HepG2 (cell line): Measurements from ENCODE around the gene ACTA2. TPM values are rescaled to one million over a fixed set of nuclear protein-coding genes. Genes with fewer than 3 reads are reported as not detected.

Experiments used
- ATAC-seq: fragments of 200-7000 bp; cut with Tn5 transposase; 3 replicates; pipeline ENCODE4 v1.9.1; 2020; ENCODE audit warnings: mild to moderate bottlenecking, moderate library complexity
- BruUV-seq: library from RNA; stranded (reverse); fragments of 400-500 nt; replicated peaks from 2 replicates; lab custom pipeline; 2021; lab: Mats Ljungman, UMichigan
- CTCF ChIA-PET: fragments of 300-600 bp; formaldehyde crosslinking; extraction: SDS; loops from one replicate; lab custom pipeline; 2021; ENCODE audit warnings: low total read pairs, inconsistent platforms, low intra/inter-chr PET ratio; lab: Yijun Ruan, JAX
- POLR2A ChIA-PET: fragments of 350-600 bp; sonication (Branson Sonifier 250); formaldehyde crosslinking; loops from one replicate; lab custom pipeline; 2020; ENCODE audit warnings: antibody characterized with exemption, inconsistent platforms; lab: Yijun Ruan, JAX
- DNase-seq: peaks from one replicate; pipeline ENCODE4 v3.0.0-alpha.2; 2015; ENCODE audit warnings: low spot score
- FAIRE-seq: peaks from 3 replicates; lab custom pipeline; 2011; peaks lifted over from hg19 to GRCh38; lab: Jason Lieb, UNC
- H2AFZ ChIP-seq: one replicate; pipeline ENCODE4 v1.6.1; 2011; ENCODE audit warnings: low read length, inconsistent platforms
- H3K27ac ChIP-seq: fragments of 300-600 bp; 3 replicates; pipeline ENCODE4 v1.8.0; 2011; ENCODE audit warnings: mixed run types, mild to moderate bottlenecking, mixed read lengths, low read length, inconsistent platforms; ENCODE audit not compliant: insufficient read depth; ENCODE audit errors: extremely low read length
- H3K27me3 ChIP-seq, 2 experiments: fragments of 200-600 bp in 1 of 2; 2 replicates in 1 of 2; 3 replicates in 1 of 2; pipeline versions ENCODE4 v1.6.0 to v1.8.0; 2011; ENCODE audit warnings: low read length in 2 of 2, mild to moderate bottlenecking in 2 of 2, moderate library complexity in 2 of 2, inconsistent platforms in 1 of 2; ENCODE audit not compliant: insufficient read depth in 2 of 2, control insufficient read depth in 1 of 2
- H3K36me3 ChIP-seq, 2 experiments: fragments of 200-600 bp in 1 of 2; replicated peaks in 1 of 2; 2 replicates in 1 of 2; 3 replicates in 1 of 2; pipeline versions ENCODE4 v1.5.1 to v1.8.0; 2011; ENCODE audit warnings: low read length in 2 of 2, inconsistent platforms in 1 of 2; ENCODE audit not compliant: insufficient read depth in 2 of 2, control insufficient read depth in 1 of 2
- H3K4me1 ChIP-seq: 2 replicates; pipeline ENCODE4 v1.5.1; 2012; ENCODE audit warnings: low read length, inconsistent platforms; ENCODE audit not compliant: insufficient read depth
- H3K4me2 ChIP-seq: 2 replicates; pipeline ENCODE4 v1.6.0; 2011; ENCODE audit warnings: low read depth, low read length, inconsistent platforms
- H3K4me3 ChIP-seq, 3 experiments: fragments of 200-600 bp in 1 of 3; sonication (generic), shearing (Covaris generic) in 1 of 3; replicated peaks in 1 of 3; 2 replicates each; pipeline ENCODE4 v1.5.1; 2011 to 2016; ENCODE audit warnings: low read length in 3 of 3, inconsistent platforms in 2 of 3, low read depth in 2 of 3, mild to moderate bottlenecking in 2 of 3, control low read depth in 1 of 3, mixed read lengths in 1 of 3; ENCODE audit not compliant: insufficient read depth in 1 of 3
- H3K79me2 ChIP-seq: one replicate; pipeline ENCODE4 v1.6.1; 2011; ENCODE audit warnings: low read length, inconsistent platforms; ENCODE audit not compliant: insufficient read depth
- H3K9ac ChIP-seq: 2 replicates; pipeline ENCODE4 v1.6.0; 2011; ENCODE audit warnings: mild to moderate bottlenecking, low read depth, low read length, inconsistent platforms; ENCODE audit not compliant: insufficient read depth
- H3K9me3 ChIP-seq: 2 replicates; pipeline ENCODE4 v1.5.1; 2012; ENCODE audit warnings: mild to moderate bottlenecking, low read length
- H4K20me1 ChIP-seq: 2 replicates; pipeline ENCODE4 v1.6.0; 2011; ENCODE audit warnings: inconsistent platforms, mild to moderate bottlenecking, low read length, moderate library complexity; ENCODE audit not compliant: insufficient read depth
- ELF3 ChIP-seq: IDR thresholded peaks from 2 replicates; pipeline ENCODE4 v1.6.1; 2016; ENCODE audit warnings: missing genetic modification reagents, missing compliant biosample characterization
- GPN1 ChIP-seq: sonication (generic); formaldehyde crosslinking; IDR thresholded peaks from 2 replicates; pipeline ENCODE4 v1.5.1; 2020; ENCODE audit warnings: missing genetic modification reagents, borderline replicate concordance
- HOXD1 ChIP-seq: sonication (generic); formaldehyde crosslinking; IDR thresholded peaks from 2 replicates; pipeline ENCODE4 v1.5.0; 2020; ENCODE audit warnings: missing genetic modification reagents
- KAT2B ChIP-seq: fragments of 150-350 bp; IDR thresholded peaks from 2 replicates; pipeline ENCODE4 v1.6.1; 2014; ENCODE audit warnings: low read depth, low read length, borderline replicate concordance
- RFXANK ChIP-seq: IDR thresholded peaks from 2 replicates; pipeline ENCODE4 v1.6.1; 2016
- RFXAP ChIP-seq: sonication (generic); formaldehyde crosslinking; IDR thresholded peaks from 2 replicates; pipeline ENCODE4 v1.4.0; 2020; ENCODE audit warnings: missing genetic modification reagents, borderline replicate concordance
- TBL1XR1 ChIP-seq: fragments of 150-350 bp; IDR thresholded peaks from 2 replicates; pipeline ENCODE4 v1.6.1; 2014; ENCODE audit warnings: borderline replicate concordance, low read length; ENCODE audit not compliant: partially characterized antibody
- TBP ChIP-seq: sonication (generic); formaldehyde crosslinking; IDR thresholded peaks from 2 replicates; pipeline ENCODE4 v1.5.0; 2020; ENCODE audit warnings: missing genetic modification reagents
- ZFP36L1 ChIP-seq: sonication (generic); formaldehyde crosslinking; IDR thresholded peaks from 2 replicates; pipeline ENCODE4 v1.8.0; 2022; ENCODE audit warnings: mild to moderate bottlenecking, missing genetic modification reagents, moderate library complexity
- ZNF264 ChIP-seq: sonication (generic); formaldehyde crosslinking; IDR thresholded peaks from 2 replicates; pipeline ENCODE4 v1.4.0; 2020; ENCODE audit warnings: missing genetic modification reagents
- ZNF44 ChIP-seq: sonication (generic); formaldehyde crosslinking; IDR thresholded peaks from 2 replicates; pipeline ENCODE4 v1.5.1; 2020; ENCODE audit warnings: mild to moderate bottlenecking, missing genetic modification reagents
- ZNF546 ChIP-seq: sonication (generic); formaldehyde crosslinking; conservative IDR thresholded peaks from 2 replicates; pipeline ENCODE4 v1.8.1; 2023; ENCODE audit warnings: mild to moderate bottlenecking, missing genetic modification reagents
- ZNF547 ChIP-seq: sonication (generic); formaldehyde crosslinking; IDR thresholded peaks from 2 replicates; pipeline ENCODE4 v1.5.1; 2020; ENCODE audit warnings: mild to moderate bottlenecking, missing genetic modification reagents
- ZNF790 ChIP-seq: sonication (generic); formaldehyde crosslinking; IDR thresholded peaks from 2 replicates; pipeline ENCODE4 v1.8.0; 2022; ENCODE audit warnings: missing genetic modification reagents, mild to moderate bottlenecking, borderline replicate concordance
- WGBS: methylation state at CpG from one replicate; pipeline ENCODE4 v1.1.6; 2017; ENCODE audit warnings: low lambda C conversion rate; 5-methylcytosine and 5-hydroxymethylcytosine counted together
- in situ Hi-C: cut with HindIII; loops from 2 replicates; pipeline ENCODE4 v1.10.0; 2017; ENCODE audit warnings: low pct_unique_long_range_greater_than_20kb; ENCODE audit not compliant: extremely low pct_ligation_motif_present
- intact Hi-C: fragments of 100-400 bp; cut with micrococcal nuclease; formaldehyde crosslinking; loops from one replicate; pipeline ENCODE4 v1.10.0; 2022; ENCODE audit not compliant: unreplicated experiment
- polyA plus RNA-seq, 8 experiments: library from polyadenylated mRNA; depleted of rRNA in 3 of 8; stranded (reverse) in 7 of 8; unstranded in 1 of 8; fragments of >200 nt; fragmentation: Illumina TruSeq in 4 of 8; extraction: Trizol in 4 of 8; gene quantifications; 2 replicates each; pipeline versions ENCODE4 v1.2.1 to v1.2.3, GENCODE V29; 2011 to 2016; ENCODE audit warnings: low read depth in 4 of 8, missing spikeins in 1 of 8, mixed read lengths in 1 of 8; ENCODE audit not compliant: insufficient read depth in 1 of 8
- total RNA-seq, 5 experiments: library from RNA; depleted of rRNA; stranded (reverse); fragments of >200 nt; fragmentation: Illumina TruSeq; extraction: Trizol; gene quantifications; 2 replicates each; pipeline ENCODE4 v1.2.3, GENCODE V29; 2016; ENCODE audit warnings: low read depth in 1 of 5
- TF ChIP-seq, protein P1 (sequence below): sonication (generic); formaldehyde crosslinking; conservative IDR thresholded peaks from 2 replicates; pipeline ENCODE4 v1.8.0; 2022; ENCODE audit warnings: missing genetic modification reagents
- TF ChIP-seq, protein P2 (sequence below): sonication (generic); formaldehyde crosslinking; IDR thresholded peaks from 2 replicates; pipeline ENCODE4 v1.8.1; 2023; ENCODE audit warnings: missing genetic modification reagents, mild to moderate bottlenecking, borderline replicate concordance

ACTA2 gene
- total and polyA plus RNA-seq, 2 of the 13 experiments (the other 11 are each of a cell fraction or from before 2014, with no cell fraction given) = 21.8 to 59.9 TPM

GRCh38 chr10:88928254-88928653 lies 24.3 kb downstream of the ACTA2 start:
- ATAC-seq (no peak), FAIRE-seq (no peak), DNase-seq (no peak)
- H3K9me3 ChIP-seq = no peaks in the 10 kb centered on the region
- H3K27ac ChIP-seq = no peak overlapping the region
- no peaks in the 10 kb centered on the region for H3K27me3 ChIP-seq
- POLR2A ChIA-PET = no interaction called here
- no peaks in the 10 kb centered on the region for H3K79me2 ChIP-seq
- H3K4me1 ChIP-seq = no peaks in the 10 kb centered on the region
- no peaks in the 10 kb centered on the region for H3K36me3 ChIP-seq
- CTCF ChIA-PET = no interaction called here
- H4K20me1 ChIP-seq = no peaks in the 10 kb centered on the region
- no peak overlapping the region for H2AFZ ChIP-seq
- intact Hi-C loops (no loop called here), in situ Hi-C loops (no loop called here)
- H3K9ac ChIP-seq = no peak overlapping the region
- no peak overlapping the region for H3K4me2 ChIP-seq
- TF ChIP-seq GPN1 (CRISPR knock-in tag) (no peak), ZNF547 (CRISPR knock-in tag) (no peak), RFXANK (no peak), TBL1XR1 (no peak), HOXD1 (CRISPR knock-in tag) (no peak), ZNF264 (CRISPR knock-in tag) (no peak), ZNF44 (CRISPR knock-in tag) (no peak)
- no peak overlapping the region for H3K4me3 ChIP-seq
- WGBS = 57% methylated on average over 2 of the region's 2 CpGs
- BruUV-seq = no TSS peak

DNA sequence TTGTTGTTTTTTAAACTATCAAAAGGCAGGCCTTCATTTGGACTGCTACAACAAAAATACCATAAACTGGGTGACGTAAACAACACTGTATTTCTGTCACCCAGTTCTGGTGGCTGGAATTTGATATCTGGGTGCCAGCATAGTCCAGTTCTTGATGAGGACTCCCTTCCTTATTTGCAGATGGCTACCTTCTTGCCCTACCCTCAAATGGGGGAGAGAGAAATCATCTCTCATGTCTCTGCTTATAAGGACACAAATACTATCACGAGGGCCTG lies 25.2 kb downstream of the ACTA2 start:
- Histone ChIP-seq H3K4me2 (no peak overlapping the region), H3K4me3 (no peak overlapping the region), H3K36me3 (no peaks in the 10 kb centered on the region), H3K27ac (no peak overlapping the region), H3K4me1 (no peaks in the 10 kb centered on the region), H3K9ac (no peak overlapping the region), H4K20me1 (no peaks in the 10 kb centered on the region), H3K9me3 (no peaks in the 10 kb centered on the region), H3K27me3 (no peaks in the 10 kb centered on the region), H2AFZ (no peak overlapping the region), H3K79me2 (no peaks in the 10 kb centered on the region)
- POLR2A ChIA-PET = no interaction called here
- DNase-seq = no peak
- BruUV-seq = no TSS peak
- TF ChIP-seq TBP (CRISPR knock-in tag) = no peak
- TF ChIP-seq, protein P1, sequence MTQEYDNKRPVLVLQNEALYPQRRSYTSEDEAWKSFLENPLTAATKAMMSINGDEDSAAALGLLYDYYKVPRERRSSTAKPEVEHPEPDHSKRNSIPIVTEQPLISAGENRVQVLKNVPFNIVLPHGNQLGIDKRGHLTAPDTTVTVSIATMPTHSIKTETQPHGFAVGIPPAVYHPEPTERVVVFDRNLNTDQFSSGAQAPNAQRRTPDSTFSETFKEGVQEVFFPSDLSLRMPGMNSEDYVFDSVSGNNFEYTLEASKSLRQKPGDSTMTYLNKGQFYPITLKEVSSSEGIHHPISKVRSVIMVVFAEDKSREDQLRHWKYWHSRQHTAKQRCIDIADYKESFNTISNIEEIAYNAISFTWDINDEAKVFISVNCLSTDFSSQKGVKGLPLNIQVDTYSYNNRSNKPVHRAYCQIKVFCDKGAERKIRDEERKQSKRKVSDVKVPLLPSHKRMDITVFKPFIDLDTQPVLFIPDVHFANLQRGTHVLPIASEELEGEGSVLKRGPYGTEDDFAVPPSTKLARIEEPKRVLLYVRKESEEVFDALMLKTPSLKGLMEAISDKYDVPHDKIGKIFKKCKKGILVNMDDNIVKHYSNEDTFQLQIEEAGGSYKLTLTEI (CRISPR knock-in tag) = no peak
- TF ChIP-seq ZNF790 (CRISPR knock-in tag) = no peak
- no peak for TF ChIP-seq ZFP36L1
- TF ChIP-seq ZNF546 (CRISPR knock-in tag) = no peak
- TF ChIP-seq ELF3 = no peak
- TF ChIP-seq KAT2B = no peak
- TF ChIP-seq, protein P2, sequence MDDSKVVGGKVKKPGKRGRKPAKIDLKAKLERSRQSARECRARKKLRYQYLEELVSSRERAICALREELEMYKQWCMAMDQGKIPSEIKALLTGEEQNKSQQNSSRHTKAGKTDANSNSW (CRISPR knock-in tag) = no peak
- TF ChIP-seq RFXAP (CRISPR knock-in tag) = no peak
- ATAC-seq = no peak
- intact Hi-C loops (no loop called here), in situ Hi-C loops (no loop called here)
- WGBS = 75% methylated on average over 2 of the region's 2 CpGs
- CTCF ChIA-PET = no interaction called here
- no peak for FAIRE-seq
